Fibroblast of skin of right biceps (primary cell): ENCODE measurements around the gene ADAM12.
A peak's percentile ranks its signal among the peaks of the same experiment; 100 is the strongest.
"Not testable (repeated sequence)": the region's sequence is repeated elsewhere in the genome, so short reads cannot be mapped to it uniquely, and the experiment has no call there.

Experiments used
- DNase-seq: peaks from one replicate; pipeline ENCODE4 v3.0.0-alpha.2; 2013

Gene ADAM12

GRCh38 chr10:126405239-126405775, 17.0 kb upstream of the ADAM12 start:
- peak; percentile 51 for DNase-seq

- DNase-seq = no peak
Measured at GRCh38 chr10:126402721-126403695, 14.7 kb upstream of the ADAM12 start.

- no peak for DNase-seq
Measured at GRCh38 chr10:126400641-126401040, 12.4 kb upstream of the ADAM12 start.

- DNase-seq = peak; percentile 52
Measured at GRCh38 chr10:126398924-126399323, 10.6 kb upstream of the ADAM12 start.

- no peak for DNase-seq
Measured at GRCh38 chr10:126398383-126398743, 10.1 kb upstream of the ADAM12 start.

- DNase-seq = peak; percentile 99
Measured at GRCh38 chr10:126397640-126398382, 9.5 kb upstream of the ADAM12 start.

GRCh38 chr10:126397156-126397555, 8.9 kb upstream of the ADAM12 start:
- DNase-seq = no peak

- DNase-seq = no peak
Measured at GRCh38 chr10:126394948-126395347, 6.7 kb upstream of the ADAM12 start.

GRCh38 chr10:126393076-126393475, 4.8 kb upstream of the ADAM12 start:
- DNase-seq = no peak

GRCh38 chr10:126392469-126392868, 4.2 kb upstream of the ADAM12 start:
- no peak for DNase-seq

GRCh38 chr10:126392068-126392467, 3.8 kb upstream of the ADAM12 start:
- DNase-seq = no peak

GRCh38 chr10:126391192-126391885, 3.1 kb upstream of the ADAM12 start:
- DNase-seq = peak; percentile 35

GRCh38 chr10:126390324-126390723, 2.0 kb upstream of the ADAM12 start:
- DNase-seq = no peak

GRCh38 chr10:126387041-126387921, 996 bp downstream of the ADAM12 start:
- peak; percentile 84 for DNase-seq

- peak; percentile 96 for DNase-seq
Measured at GRCh38 chr10:126384269-126384873, 3.9 kb downstream of the ADAM12 start.

- peak; percentile 46 for DNase-seq
Measured at GRCh38 chr10:126380352-126381076, 7.8 kb downstream of the ADAM12 start.

GRCh38 chr10:126379166-126379565, 9.1 kb downstream of the ADAM12 start:
- DNase-seq = not testable (repeated sequence)

GRCh38 chr10:126376956-126377355, 11.3 kb downstream of the ADAM12 start:
- peak; percentile 57 for DNase-seq

GRCh38 chr10:126375926-126376554, 12.2 kb downstream of the ADAM12 start:
- peak; percentile 42 for DNase-seq

GRCh38 chr10:126375299-126375698, 13.0 kb downstream of the ADAM12 start:
- no peak for DNase-seq
